K562 (cell line): ENCODE results near the gene GAPVD1. TPM values are rescaled to one million over a fixed set of nuclear protein-coding genes. Genes with fewer than 3 reads are reported as not detected.

ENCODE experiments used
- CBX3 ChIP-seq, 2 experiments: IDR thresholded peaks; 1 replicate in 1 of 2; 2 replicates in 1 of 2; pipeline ENCODE4 v1.6.1; 2012; ENCODE audit warnings: inconsistent platforms in 2 of 2, low read length in 2 of 2, borderline replicate concordance in 1 of 2, control low read depth in 1 of 2
- EGR1 ChIP-seq: fragments of 450-650 bp; conservative IDR thresholded peaks from 2 replicates; pipeline ENCODE4 v1.6.1; 2017; ENCODE audit warnings: mild to moderate bottlenecking
- FIP1L1 ChIP-seq: fragments of 200-400 bp; formaldehyde crosslinking; IDR thresholded peaks from 2 replicates; pipeline ENCODE4 v1.6.1; 2018; ENCODE audit warnings: mild to moderate bottlenecking, low read depth, low read length; ENCODE audit not compliant: poor library complexity, severe bottlenecking
- KDM4B ChIP-seq, 2 experiments: fragments of 450-650 bp in 1 of 2; sonication (generic) in 1 of 2; IDR thresholded peaks; 2 replicates each; pipeline ENCODE4 v1.6.1; 2016 to 2017; ENCODE audit warnings: borderline replicate concordance in 2 of 2, antibody characterized with exemption in 1 of 2, low read depth in 1 of 2, mild to moderate bottlenecking in 1 of 2
- MEIS2 ChIP-seq: fragments of 450-650 bp; IDR thresholded peaks from 2 replicates; pipeline ENCODE4 v1.6.1; 2014; ENCODE audit warnings: mild to moderate bottlenecking; ENCODE audit not compliant: partially characterized antibody
- STAT5B ChIP-seq: fragments of 250-450 bp; sonication (Bioruptor Pico); IDR thresholded peaks from 2 replicates; pipeline ENCODE4 v1.8.0; 2021; ENCODE audit warnings: mild to moderate bottlenecking, inconsistent platforms
- polyA plus RNA-seq, 8 experiments: library from polyadenylated mRNA; depleted of rRNA in 4 of 8; stranded (reverse) in 5 of 8; unstranded in 3 of 8; fragments of >200 nt; fragmentation: Nextera tagmentation in 2 of 8; fragmentation: Illumina TruSeq in 1 of 8; extraction: Ambion mirVana in 2 of 8; extraction: Trizol in 1 of 8; gene quantifications; 2 replicates each; pipeline versions ENCODE4 v1.2.1 to v1.2.3, GENCODE V29; 2011 to 2014; ENCODE audit warnings: inconsistent platforms in 1 of 8, missing spikeins in 1 of 8
- total RNA-seq, 7 experiments: library from RNA; depleted of rRNA in 6 of 7; stranded (reverse); fragments of >200 nt in 6 of 7; fragmentation: Illumina TruSeq in 2 of 7; extraction: Trizol in 2 of 7; gene quantifications; 2 replicates each; pipeline versions ENCODE4 v1.2.1 to v1.2.3, GENCODE V29; 2011 to 2021; ENCODE audit warnings: low replicate concordance in 1 of 7
- TF ChIP-seq, protein P1 (sequence below): fragments of 250-450 bp; sonication (Bioruptor Pico); IDR thresholded peaks from 2 replicates; pipeline ENCODE4 v1.4.0; 2020; ENCODE audit warnings: mild to moderate bottlenecking, moderate library complexity
- TF ChIP-seq, protein P2 (sequence below): fragments of 450-650 bp; conservative IDR thresholded peaks from 2 replicates; pipeline ENCODE4 v1.6.1; 2016; ENCODE audit warnings: missing genetic modification characterization, low read depth, mild to moderate bottlenecking, control low read depth, missing compliant biosample characterization

GAPVD1 gene
- total and polyA plus RNA-seq, 9 of the 15 experiments (the other 6 are each of a cell fraction or from before 2014, with no cell fraction given): 9.5 to 66.1 (median 45.5) TPM

DNA sequence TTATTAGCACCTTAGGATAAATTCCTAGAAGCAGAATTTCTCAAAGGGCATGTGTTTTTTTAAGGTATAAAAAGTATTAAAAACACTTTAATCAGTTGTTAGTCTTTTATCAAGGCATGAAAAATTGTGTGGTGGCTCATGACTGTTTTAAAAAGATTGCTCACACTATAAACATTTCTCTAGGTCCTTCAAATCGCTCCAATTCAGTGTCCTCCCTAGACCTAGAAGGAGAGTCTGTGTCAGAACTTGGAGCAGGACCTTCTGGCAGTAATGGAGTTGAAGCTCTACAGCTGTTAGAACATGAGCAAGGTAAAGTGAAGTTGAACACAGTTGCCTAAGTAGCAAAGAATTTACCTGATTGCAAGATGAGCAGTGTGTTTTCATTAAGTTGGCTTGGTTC is 62.0 kb downstream of the GAPVD1 start (continued):
- TF ChIP-seq, protein P1, sequence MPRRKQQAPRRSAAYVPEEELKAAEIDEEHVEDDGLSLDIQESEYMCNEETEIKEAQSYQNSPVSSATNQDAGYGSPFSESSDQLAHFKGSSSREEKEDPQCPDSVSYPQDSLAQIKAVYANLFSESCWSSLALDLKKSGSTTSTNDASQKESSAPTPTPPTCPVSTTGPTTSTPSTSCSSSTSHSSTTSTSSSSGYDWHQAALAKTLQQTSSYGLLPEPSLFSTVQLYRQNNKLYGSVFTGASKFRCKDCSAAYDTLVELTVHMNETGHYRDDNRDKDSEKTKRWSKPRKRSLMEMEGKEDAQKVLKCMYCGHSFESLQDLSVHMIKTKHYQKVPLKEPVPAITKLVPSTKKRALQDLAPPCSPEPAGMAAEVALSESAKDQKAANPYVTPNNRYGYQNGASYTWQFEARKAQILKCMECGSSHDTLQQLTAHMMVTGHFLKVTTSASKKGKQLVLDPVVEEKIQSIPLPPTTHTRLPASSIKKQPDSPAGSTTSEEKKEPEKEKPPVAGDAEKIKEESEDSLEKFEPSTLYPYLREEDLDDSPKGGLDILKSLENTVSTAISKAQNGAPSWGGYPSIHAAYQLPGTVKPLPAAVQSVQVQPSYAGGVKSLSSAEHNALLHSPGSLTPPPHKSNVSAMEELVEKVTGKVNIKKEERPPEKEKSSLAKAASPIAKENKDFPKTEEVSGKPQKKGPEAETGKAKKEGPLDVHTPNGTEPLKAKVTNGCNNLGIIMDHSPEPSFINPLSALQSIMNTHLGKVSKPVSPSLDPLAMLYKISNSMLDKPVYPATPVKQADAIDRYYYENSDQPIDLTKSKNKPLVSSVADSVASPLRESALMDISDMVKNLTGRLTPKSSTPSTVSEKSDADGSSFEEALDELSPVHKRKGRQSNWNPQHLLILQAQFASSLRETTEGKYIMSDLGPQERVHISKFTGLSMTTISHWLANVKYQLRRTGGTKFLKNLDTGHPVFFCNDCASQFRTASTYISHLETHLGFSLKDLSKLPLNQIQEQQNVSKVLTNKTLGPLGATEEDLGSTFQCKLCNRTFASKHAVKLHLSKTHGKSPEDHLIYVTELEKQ (CRISPR knock-in tag): no peak
- TF ChIP-seq, protein P2, sequence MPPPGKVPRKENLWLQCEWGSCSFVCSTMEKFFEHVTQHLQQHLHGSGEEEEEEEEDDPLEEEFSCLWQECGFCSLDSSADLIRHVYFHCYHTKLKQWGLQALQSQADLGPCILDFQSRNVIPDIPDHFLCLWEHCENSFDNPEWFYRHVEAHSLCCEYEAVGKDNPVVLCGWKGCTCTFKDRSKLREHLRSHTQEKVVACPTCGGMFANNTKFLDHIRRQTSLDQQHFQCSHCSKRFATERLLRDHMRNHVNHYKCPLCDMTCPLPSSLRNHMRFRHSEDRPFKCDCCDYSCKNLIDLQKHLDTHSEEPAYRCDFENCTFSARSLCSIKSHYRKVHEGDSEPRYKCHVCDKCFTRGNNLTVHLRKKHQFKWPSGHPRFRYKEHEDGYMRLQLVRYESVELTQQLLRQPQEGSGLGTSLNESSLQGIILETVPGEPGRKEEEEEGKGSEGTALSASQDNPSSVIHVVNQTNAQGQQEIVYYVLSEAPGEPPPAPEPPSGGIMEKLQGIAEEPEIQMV (tag): no peak
- no peak for TF ChIP-seq STAT5B (CRISPR knock-in tag)
- no peak for TF ChIP-seq FIP1L1
- TF ChIP-seq KDM4B (IDR thresholded peaks at IDR 0.05; ENCODE audit: borderline replicate concordance in 2 of 2, low read depth in 1 of 2): no peak
- no peak for TF ChIP-seq EGR1
- no peak for TF ChIP-seq MEIS2
- no peak for TF ChIP-seq CBX3 (IDR thresholded peaks at IDR 0.05; ENCODE audit: borderline replicate concordance in 1 of 2, low read length in 2 of 2)
